Stimulated activated CD4-positive, alpha-beta T cell treated with anti-CD3 and anti-CD28 coated beads, Interleukin-2, amount 100 ng/mL, for 4 hours (primary cell): ENCODE data around the gene PTGFRN.
"Not testable (repeated sequence)": the region's sequence is repeated elsewhere in the genome, so short reads cannot be mapped to it uniquely, and the experiment has no call there.

ENCODE experiments used
- DNase-seq: peaks from one replicate; pipeline ENCODE4 v3.0.0-alpha.2; 2020; ENCODE audit warnings: low read depth

The PTGFRN gene

DNA sequence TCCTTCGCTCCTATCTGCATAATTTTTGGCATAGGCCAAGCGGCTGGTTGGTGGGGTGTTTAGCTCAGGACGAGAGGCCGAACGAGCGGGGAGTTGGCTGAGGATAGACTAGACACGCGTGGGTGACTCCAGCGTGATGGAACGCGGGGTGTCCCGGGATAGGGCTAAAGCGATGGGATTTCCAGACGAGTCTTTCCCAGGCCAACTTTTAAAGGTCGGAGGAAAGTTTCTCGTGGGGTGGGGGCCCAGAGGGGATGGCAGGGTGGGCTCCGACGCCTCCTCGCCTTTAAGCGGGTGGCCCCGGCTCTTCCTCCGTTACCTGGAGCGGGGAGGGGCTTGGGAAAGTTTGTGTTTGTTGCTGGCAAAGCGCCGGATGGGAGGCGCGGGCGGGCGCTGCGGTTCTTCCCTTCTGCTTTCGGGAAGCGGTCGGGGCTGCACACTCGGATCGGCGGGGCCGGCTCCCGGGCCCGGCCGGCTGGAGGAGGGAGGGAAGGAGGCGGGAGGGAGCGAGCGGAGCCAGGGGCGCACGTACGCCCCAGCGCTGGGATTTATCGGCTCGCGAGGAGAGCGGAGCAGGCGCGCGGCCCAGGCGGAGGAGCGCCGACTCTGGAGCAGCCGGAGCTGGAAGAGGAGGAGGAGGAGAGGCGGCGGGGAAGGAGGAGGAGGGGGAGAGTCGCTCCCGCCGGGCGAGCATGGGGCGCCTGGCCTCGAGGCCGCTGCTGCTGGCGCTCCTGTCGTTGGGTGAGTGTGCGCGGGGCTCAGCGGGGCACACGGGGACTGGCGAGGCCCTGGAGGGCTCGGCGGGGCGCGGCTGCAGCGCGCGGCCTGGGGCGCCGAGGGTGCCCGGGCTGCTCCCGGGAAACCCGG, at the start of gene PTGFRN:
Gene PTGFRN, plus strand, starts transcription at position 405 of the 867 bp plus-strand sequence. Its CDS starts 288 bp downstream, at position 693.
- no peak for DNase-seq

- not testable (repeated sequence) for DNase-seq
Observed at GRCh38 chr1:116860167-116860566, 49.5 kb upstream of the PTGFRN start.

DNA sequence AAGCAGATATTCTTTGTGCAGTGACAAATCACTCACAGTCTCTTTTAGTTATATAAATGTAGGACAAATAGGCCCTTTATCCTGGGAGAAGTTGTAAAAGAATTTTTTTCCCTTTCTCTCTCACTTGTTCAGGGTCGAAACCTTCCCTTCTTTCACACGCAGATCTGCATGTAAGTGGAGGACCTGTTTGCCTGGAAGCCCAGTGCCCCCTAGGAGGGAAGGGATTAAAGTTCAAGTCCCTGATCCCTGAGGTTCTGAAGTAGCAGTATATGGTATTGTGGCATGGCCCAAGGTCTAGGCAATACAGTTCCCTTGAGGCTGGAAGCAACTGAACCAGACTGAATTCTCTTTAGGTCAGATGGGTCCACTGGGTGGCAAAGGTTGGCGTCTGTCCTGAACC, 48.6 kb upstream of the PTGFRN start:
- DNase-seq, result no peak

GRCh38 chr1:116863031-116863430, 46.7 kb upstream of the PTGFRN start:
- not testable (repeated sequence) for DNase-seq

DNA sequence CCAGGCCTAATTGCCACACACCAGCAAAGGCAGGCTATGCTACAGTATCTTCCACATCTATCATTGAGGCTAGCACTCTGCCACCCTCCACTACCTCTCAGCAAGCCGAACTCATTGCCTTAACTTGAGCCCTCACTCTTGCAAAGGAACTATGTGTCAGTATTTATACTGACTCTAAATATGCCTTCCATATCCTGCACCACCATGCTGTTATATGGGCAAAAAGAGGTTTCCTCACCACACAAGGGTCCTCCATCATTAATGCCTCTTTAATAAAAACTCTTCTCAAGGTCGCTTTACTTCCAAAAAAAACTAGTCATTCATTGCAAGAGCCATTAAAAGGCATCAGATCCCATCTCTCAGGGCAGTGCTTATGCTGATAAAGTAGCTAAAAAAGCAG, 43.2 kb upstream of the PTGFRN start:
- DNase-seq, result not testable (repeated sequence)

GRCh38 chr1:116868385-116868784, 41.3 kb upstream of the PTGFRN start:
- DNase-seq, result no peak

- no peak for DNase-seq
Observed at GRCh38 chr1:116869611-116870010, 40.1 kb upstream of the PTGFRN start.

- DNase-seq, result no peak
Observed at GRCh38 chr1:116870300-116870699, 39.4 kb upstream of the PTGFRN start.

- DNase-seq, result no peak
Observed at GRCh38 chr1:116871779-116872146, 38.0 kb upstream of the PTGFRN start.

DNA sequence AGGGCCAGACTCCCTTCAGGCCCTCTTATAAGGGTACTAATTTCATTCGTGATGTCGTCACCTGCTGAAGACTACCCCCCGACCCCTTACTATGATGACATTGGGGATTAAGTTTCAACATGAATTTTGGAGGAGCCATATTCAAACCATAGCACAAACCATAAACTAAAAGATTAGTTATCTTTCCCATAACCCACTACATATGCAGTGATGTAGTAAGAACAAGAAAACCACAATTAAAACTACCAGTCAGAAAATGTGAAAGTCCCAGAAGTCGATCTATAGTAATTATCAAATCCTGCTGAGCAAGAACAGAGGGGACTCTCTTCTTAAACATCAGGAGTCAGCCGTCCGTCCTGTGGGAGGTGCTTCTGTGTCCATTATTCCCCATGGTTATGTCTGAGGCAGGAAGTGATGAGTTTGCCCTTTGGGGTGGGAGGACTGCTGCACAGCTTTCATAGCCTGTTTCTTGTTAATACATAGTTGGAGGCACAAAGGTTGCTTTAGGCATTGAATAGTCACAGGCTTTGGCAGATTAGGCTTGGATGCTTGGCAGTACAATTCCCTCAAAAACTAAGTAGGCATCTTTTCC, 35.9 kb upstream of the PTGFRN start:
- no peak for DNase-seq

DNA sequence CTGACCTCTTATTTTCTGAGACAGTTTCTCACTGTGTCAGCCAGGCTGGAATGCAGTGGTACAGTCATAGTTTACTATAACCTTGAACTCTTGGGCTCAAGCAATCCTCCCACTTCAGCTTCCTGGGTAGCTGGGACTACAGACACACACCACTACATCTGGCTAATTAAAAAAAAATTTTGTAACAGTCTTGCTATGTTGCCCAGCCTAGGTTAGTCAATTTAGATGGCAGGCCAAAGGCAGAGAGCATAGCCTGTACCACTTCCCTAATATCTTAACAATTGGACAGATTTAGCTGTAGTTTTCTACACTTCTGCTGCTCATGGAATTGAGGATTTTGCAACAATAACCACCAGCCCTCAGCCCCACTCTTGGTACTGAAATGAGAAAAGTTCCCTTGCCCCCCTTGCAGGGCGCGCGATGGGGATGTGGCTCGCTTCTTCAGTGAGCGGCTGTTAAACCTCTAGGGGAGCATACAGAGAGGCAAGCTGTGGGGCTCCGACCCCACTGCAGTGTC, 34.9 kb upstream of the PTGFRN start:
- DNase-seq, result no peak

GRCh38 chr1:116875391-116875790, 34.3 kb upstream of the PTGFRN start:
- DNase-seq, result no peak

DNA sequence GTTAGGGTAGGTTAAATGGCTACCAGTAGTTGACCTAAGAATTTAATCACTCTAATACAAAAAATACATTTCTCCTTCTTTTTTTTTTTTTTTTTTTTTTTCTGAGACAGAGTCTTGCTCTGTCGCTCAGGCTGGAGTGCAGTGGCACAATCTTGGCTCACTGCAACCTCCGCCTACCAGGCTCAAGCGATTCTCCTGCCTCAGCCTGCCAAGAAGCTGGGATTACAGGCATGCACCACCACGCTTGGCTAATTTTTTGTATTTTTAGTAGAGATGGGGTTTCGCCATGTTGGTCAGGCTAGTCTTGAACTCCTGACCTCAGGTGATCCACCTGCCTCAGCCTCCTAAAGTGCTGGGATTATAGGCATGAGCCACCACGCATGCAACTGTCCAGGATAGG, 33.8 kb upstream of the PTGFRN start:
- not testable (repeated sequence) for DNase-seq

DNA sequence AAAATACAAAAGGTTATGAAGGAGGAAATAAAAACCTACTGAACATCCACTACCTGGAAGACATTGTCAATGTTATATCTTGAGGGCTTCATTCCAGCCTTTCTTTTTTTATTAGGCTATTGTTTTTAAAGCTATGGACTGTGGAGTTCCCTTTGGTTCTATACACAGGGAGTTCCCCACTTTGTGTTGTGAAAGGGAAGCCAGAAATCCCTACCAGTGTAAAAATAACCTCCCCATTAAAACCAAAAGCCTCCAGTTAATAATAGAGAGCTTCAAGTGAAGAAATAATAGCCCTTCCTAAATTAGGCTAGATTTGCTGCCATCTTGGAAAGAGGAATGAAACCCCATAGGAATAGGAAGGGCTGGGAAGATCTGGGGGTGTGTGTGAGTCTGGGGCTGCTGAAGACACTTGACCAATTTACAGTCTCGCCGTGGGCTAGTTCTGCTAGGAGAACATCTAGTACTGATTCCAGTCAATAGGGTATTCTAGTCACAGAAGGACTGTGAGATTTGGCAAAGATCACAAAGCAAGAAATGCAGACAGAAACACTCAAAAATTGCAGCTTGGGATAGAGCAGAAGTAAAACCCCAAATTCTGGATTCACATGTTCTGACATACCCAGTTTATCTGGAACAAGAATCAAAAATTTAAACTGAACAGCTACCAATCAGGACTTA, 32.4 kb upstream of the PTGFRN start:
- DNase-seq, result no peak

GRCh38 chr1:116878804-116879477, 30.8 kb upstream of the PTGFRN start:
- no peak for DNase-seq

DNA sequence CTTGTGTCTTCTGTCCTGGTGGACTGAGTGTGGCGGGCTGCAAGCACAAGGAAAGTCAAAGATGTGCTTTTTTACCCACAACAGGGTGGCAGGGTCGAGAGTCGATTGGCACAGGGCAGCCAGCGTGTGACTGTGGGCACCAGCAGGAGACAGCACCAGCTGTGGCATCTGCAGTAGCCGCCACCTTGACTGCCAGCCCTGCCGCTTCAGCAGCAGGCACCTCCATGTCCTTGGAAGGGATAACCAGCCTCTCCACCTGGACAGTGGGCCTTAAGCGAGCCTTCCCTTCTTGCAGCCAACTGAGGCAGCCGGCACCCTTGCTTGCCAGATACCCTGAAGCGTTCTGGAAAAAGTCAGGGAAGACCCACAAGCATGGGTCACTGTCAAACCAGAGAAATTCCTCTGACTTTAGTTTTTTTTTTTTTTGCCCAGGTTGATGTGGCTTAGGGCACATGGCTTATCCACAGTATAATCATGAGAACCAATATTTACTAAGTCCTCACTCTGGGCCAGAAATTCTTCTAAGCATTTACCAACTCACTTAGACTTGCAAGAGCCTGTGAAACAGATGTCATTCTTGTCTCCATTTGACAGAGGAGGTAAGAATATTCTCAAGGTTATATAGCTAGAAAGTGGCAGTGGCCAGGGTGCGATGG, 30.1 kb upstream of the PTGFRN start:
- DNase-seq, result no peak

GRCh38 chr1:116880917-116881316, 28.8 kb upstream of the PTGFRN start:
- DNase-seq, result no peak

GRCh38 chr1:116881879-116882520, 27.7 kb upstream of the PTGFRN start:
- DNase-seq, result no peak

DNA sequence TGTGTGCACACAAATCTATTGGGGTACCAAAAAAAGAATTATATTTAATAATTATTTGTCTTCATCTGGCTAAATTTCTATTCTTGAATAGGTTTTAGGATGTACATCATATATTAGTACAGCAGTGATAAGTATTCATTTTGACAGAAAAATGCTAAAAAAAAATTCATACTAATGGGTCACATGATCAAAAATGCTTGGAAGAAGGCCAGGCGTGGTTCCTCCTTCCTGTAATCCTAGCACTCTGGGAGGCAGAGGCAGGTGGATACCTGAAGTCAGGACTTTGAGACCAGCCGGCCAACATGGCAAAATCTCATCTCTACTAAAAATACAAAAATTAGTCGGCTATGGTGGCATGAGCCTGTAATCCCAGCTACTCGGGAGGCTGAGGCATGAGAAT, 26.9 kb upstream of the PTGFRN start:
- no peak for DNase-seq

GRCh38 chr1:116886291-116886878, 23.3 kb upstream of the PTGFRN start:
- no peak for DNase-seq

GRCh38 chr1:116887212-116887611, 22.5 kb upstream of the PTGFRN start:
- no peak for DNase-seq
